Neural crest cell (in vitro differentiated cells): ENCODE measurements around the gene FIBIN. TPM values are rescaled to one million over a fixed set of nuclear protein-coding genes. Genes with fewer than 3 reads are reported as not detected.

ENCODE experiments used
- DNase-seq: peaks from one replicate; pipeline ENCODE4 v3.0.0; 2021; ENCODE audit warnings: low read depth, mixed read lengths, low spot score
- H3K27ac Mint-ChIP-seq: one replicate; pipeline ENCODE4 v1.8.0; 2021; ENCODE audit warnings: mild to moderate bottlenecking, mixed read lengths; ENCODE audit not compliant: unreplicated experiment
- H3K27me3 Mint-ChIP-seq: 2 replicates; pipeline ENCODE4 v1.8.0; 2021; ENCODE audit warnings: low read depth, mild to moderate bottlenecking, mixed read lengths
- H3K36me3 Mint-ChIP-seq: 2 replicates; pipeline ENCODE4 v1.8.0; 2021; ENCODE audit warnings: low read depth, mild to moderate bottlenecking, mixed read lengths
- H3K4me1 Mint-ChIP-seq: 2 replicates; pipeline ENCODE4 v1.8.0; 2021; ENCODE audit warnings: mixed read lengths
- H3K4me3 Mint-ChIP-seq: one replicate; pipeline ENCODE4 v1.8.0; 2021; ENCODE audit warnings: mild to moderate bottlenecking, mixed read lengths
- H3K9me3 Mint-ChIP-seq: 2 replicates; pipeline ENCODE4 v1.8.0; 2021; ENCODE audit warnings: mixed read lengths
- CTCF ChIP-seq: fragments of 200-600 bp; sonication (generic); conservative IDR thresholded peaks from 2 replicates; pipeline ENCODE4 v1.5.0; 2021; ENCODE audit warnings: antibody characterized with exemption, mild to moderate bottlenecking
- long read RNA-seq: library from polyadenylated mRNA; unstranded; transcript quantifications from one replicate; pipeline ENCODE4 v2.0.0, GENCODE V29; 2020
- total RNA-seq: library from RNA; stranded (reverse); gene quantifications from 2 replicates; pipeline ENCODE4 v1.2.1, GENCODE V29; 2021

FIBIN gene
- total RNA-seq, result 0.30 and 0.44 TPM in 2 replicates
- long read RNA-seq, result 0 reads

- no peaks in the 10 kb centered on the region for H3K9me3 Mint-ChIP-seq
- peaks cover 5% of the 10 kb centered on the region for H3K27me3 Mint-ChIP-seq
- no peak for DNase-seq
- no peaks in the 10 kb centered on the region for H3K36me3 Mint-ChIP-seq
- no peaks in the 10 kb centered on the region for H3K4me1 Mint-ChIP-seq
- no peak for TF ChIP-seq CTCF
- H3K4me3 Mint-ChIP-seq, result peak within 1 kb of the TSS; percentile 78
- H3K27ac Mint-ChIP-seq, result no peak within 1 kb of the TSS
Observed at GRCh38 chr11:26993965-26994457, at the start of gene FIBIN. Gene FIBIN, plus strand, starts transcription at chr11:26994112. Its CDS starts 415 bp downstream, at chr11:26994527.

GRCh38 chr11:26944866-26945664 is 48.8 kb upstream of the FIBIN start:
- Mint-ChIP-seq H3K27ac (no peak overlapping the region), H3K36me3 (no peaks in the 10 kb centered on the region), H3K4me3 (no peak overlapping the region), H3K27me3 (peaks cover 7% of the 10 kb centered on the region), H3K4me1 (peaks cover 4% of the 10 kb centered on the region), H3K9me3 (peaks cover 4% of the 10 kb centered on the region)
- TF ChIP-seq CTCF, result no peak
- no peak for DNase-seq

GRCh38 chr11:26946257-26946716 is 47.6 kb upstream of the FIBIN start:
- TF ChIP-seq CTCF, result no peak
- peaks cover 4% of the 10 kb centered on the region for H3K4me1 Mint-ChIP-seq
- peaks cover 3% of the 10 kb centered on the region for H3K9me3 Mint-ChIP-seq
- no peak overlapping the region for H3K4me3 Mint-ChIP-seq
- H3K27me3 Mint-ChIP-seq, result peaks cover 5% of the 10 kb centered on the region
- H3K27ac Mint-ChIP-seq, result no peak overlapping the region
- H3K36me3 Mint-ChIP-seq, result no peaks in the 10 kb centered on the region
- DNase-seq, result no peak

GRCh38 chr11:26947379-26947844 is 46.5 kb upstream of the FIBIN start:
- Mint-ChIP-seq H3K9me3 (no peaks in the 10 kb centered on the region), H3K27me3 (no peaks in the 10 kb centered on the region), H3K4me3 (no peak overlapping the region), H3K36me3 (no peaks in the 10 kb centered on the region), H3K27ac (no peak overlapping the region), H3K4me1 (peaks cover 4% of the 10 kb centered on the region)
- no peak for TF ChIP-seq CTCF
- no peak for DNase-seq

GRCh38 chr11:26947904-26948639 is 45.8 kb upstream of the FIBIN start:
- Mint-ChIP-seq H3K27ac (no peak overlapping the region), H3K27me3 (no peaks in the 10 kb centered on the region), H3K4me1 (peaks cover 4% of the 10 kb centered on the region), H3K4me3 (no peak overlapping the region), H3K36me3 (no peaks in the 10 kb centered on the region), H3K9me3 (no peaks in the 10 kb centered on the region)
- TF ChIP-seq CTCF, result no peak
- DNase-seq, result no peak
